GM21390 (cell line): ENCODE measurements around the gene IRF2BP1.
"Not testable (repeated sequence)": the region's sequence is repeated elsewhere in the genome, so short reads cannot be mapped to it uniquely, and the experiment has no call there.

Source experiments
- ATAC-seq: cut with Tn5 transposase; IDR thresholded peaks from one replicate; pipeline ENCODE4 v1.9.1; 2021; ENCODE audit not compliant: unreplicated experiment

IRF2BP1 gene

GRCh38 chr19:45902651-45903625, 17.0 kb upstream of the IRF2BP1 start:
- ATAC-seq, result peak; percentile 80

GRCh38 chr19:45901912-45902650, 16.1 kb upstream of the IRF2BP1 start, which contains the start of gene MYPOP:
Gene MYPOP (minus strand): TSS chr19:45902613. CDS start chr19:45901773, 840 bp downstream.
- no peak for ATAC-seq

GRCh38 chr19:45901432-45901911, 15.5 kb upstream of the IRF2BP1 start:
- ATAC-seq, result no peak

- no peak for ATAC-seq
These were observed 14.9 kb upstream of the IRF2BP1 start for GRCh38 chr19:45900738-45901431.

- ATAC-seq, result no peak
These were observed 14.1 kb upstream of the IRF2BP1 start for GRCh38 chr19:45899919-45900589.

GRCh38 chr19:45899253-45899652, 13.3 kb upstream of the IRF2BP1 start:
- no peak for ATAC-seq

- ATAC-seq, result no peak
These were observed 11.4 kb upstream of the IRF2BP1 start for GRCh38 chr19:45897261-45897812.

- ATAC-seq, result not testable (repeated sequence)
These were observed 10.2 kb upstream of the IRF2BP1 start for GRCh38 chr19:45895983-45896599.

GRCh38 chr19:45895519-45895972, 9.6 kb upstream of the IRF2BP1 start:
- ATAC-seq, result no peak

GRCh38 chr19:45890877-45891276, 4.9 kb upstream of the IRF2BP1 start:
- ATAC-seq, result no peak

GRCh38 chr19:45889210-45889885, 3.4 kb upstream of the IRF2BP1 start:
- no peak for ATAC-seq

- ATAC-seq, result no peak
These were observed 1.3 kb upstream of the IRF2BP1 start for GRCh38 chr19:45887200-45887710.

GRCh38 chr19:45886427-45887199, 672 bp upstream of the IRF2BP1 start:
- peak; percentile 50 for ATAC-seq

GRCh38 chr19:45884682-45885555, 1.0 kb downstream of the IRF2BP1 start:
- no peak for ATAC-seq

GRCh38 chr19:45883881-45884681, 1.9 kb downstream of the IRF2BP1 start:
- ATAC-seq, result no peak

GRCh38 chr19:45883586-45883880, 2.4 kb downstream of the IRF2BP1 start:
- no peak for ATAC-seq
